CD4-positive, alpha-beta T cell treated with Interleukin-4 for 4 hours (primary cell): Measurements from ENCODE around the gene GNL1.

ENCODE experiments used
- DNase-seq: peaks from one replicate; pipeline ENCODE4 v3.0.0-alpha.2; 2020

Gene GNL1

DNA sequence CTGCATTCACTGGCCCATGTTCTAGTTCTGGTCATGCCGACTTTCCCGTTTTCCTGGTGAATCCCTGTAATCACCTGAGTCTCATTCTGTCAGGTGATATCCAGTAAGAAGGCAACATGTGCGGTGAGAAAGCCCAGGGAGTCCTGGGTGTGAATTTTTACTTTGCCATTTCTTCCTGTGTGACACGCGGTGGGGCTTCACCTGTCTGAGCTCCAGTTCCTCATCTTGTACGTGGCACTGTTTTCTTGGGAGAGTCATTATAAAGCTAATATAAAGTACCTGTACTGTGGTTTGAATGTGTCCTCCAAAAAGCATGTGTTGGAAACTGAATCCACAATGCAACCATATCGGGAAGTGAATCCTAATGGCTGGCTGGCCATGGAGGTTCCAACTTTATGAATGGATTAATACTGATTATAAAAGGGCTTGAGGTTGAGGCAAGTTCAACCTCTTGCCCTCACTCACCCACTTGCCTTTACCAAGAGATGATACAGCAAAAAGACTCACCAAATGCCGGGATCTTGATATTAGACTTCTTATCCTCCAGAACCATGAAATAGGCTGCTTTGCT, 61.9 kb downstream of the GNL1 start:
- DNase-seq: no peak

DNA sequence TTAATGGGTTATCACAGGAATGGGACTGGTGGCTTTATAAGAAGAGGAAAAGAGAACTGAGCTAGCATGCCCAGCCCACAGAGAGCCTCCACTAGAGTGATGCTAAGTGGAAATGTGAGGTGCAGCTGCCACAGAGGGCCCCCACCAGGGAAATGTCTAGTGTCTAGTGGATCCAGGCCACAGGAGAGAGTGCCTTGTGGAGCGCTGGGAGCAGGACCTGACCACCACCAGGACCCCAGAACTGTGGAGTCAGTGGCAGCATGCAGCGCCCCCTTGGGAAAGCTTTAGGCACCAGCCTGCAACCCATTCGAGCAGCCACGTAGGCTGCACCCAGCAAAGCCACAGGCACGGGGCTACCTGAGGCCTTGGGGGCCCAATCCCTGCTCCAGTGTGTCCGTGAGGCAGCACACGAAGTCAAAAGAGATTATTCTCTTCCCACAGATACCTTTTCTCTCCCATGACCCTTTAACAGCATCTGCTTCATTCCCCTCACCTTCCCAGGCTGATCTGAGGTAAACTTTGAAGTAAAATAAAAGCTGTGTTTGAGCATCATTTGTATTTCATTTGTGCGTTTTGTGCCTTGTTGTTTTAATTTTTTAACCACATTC, 62.5 kb downstream of the GNL1 start:
- no peak for DNase-seq

DNA sequence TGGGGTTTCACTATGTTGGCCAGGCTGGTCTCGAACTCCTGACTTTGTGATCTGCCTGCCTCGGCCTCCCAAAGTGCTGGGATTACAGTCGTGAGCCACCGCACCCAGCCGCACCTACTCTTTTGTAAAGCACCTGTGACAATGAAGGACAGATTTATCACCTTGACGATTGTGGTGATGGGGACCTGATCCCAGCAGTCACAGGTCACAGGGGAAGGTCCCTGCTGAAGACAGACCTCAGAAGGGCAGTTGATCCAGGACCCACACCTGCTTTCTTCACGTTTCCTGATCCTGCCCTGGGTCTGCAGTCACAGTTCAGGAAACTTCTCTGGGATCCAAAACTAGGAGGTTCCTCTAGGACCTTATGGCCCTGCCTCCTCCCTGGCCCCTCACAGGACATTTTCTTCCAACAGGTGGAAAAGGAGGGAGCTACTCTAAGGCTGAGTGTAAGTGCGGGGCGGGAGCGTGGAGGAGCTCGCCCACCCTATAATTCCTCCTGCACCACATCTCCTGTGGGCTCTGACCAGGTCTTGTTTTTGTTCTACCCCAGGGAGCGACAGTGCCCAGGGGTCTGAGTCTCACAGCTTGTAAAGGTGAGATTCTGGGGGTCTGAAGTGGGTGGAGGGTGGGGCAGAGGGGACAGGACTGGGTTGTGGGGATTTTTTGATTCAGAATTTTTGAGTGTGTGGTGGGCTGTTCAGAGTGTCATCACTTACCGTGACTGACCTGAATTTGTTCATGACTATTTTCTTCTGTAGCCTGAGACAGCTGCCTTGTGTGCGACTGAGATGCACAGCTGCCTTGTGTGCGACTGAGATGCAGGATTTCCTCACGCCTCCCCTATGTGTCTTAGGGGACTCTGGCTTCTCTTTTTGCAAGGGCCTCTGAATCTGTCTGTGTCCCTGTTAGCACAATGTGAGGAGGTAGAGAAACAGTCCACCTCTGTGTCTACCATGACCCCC, 64.0 kb downstream of the GNL1 start:
- DNase-seq: no peak
